HL-60/S4 (cell line): ENCODE measurements around the gene GNG8.

Experiments
- in situ Hi-C: fragments of 300-500 bp; cut with MboI; formaldehyde crosslinking; loops from 2 replicates; pipeline ENCODE4 v1.14.3; 2022; ENCODE audit warnings: low sequenced_read_pairs

Gene GNG8

DNA sequence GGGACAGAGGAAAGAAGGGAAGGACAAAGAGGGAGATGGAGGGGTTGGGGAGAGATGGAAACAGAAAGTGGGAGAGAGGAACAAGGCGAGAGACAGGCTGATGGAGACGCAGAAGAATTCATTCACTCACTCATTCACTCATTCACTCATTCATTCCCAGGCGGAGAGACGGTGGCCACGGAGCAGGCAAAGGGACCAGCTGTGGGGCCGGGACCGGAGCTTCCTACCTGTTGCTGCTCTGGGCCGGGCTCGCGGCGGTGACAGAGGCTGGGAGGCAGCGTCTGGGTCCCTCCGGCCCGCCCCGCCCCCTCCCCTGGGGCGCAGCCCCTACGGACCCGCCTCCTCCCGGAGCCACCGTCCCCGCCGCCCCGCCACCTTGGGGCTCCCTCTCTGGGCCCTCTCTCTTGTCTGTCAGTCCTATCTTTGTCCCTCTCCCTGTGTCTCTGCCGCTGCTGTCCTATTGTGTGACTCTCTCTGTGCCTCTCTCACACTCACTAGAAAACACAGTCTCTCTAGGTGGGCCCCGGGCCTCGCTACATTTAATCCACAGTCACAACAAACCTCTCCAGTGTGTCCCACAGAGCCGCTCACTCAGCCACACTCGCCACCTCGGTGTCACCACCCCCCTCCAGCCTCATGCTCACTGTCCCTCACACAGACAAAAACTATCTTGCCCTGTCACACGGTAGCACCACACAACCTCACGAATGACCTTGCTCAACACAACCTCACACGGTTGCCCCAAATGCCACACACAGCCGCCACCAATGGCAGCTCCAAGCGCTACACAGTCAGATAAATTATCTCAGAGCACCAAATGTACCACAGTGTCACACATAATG is at the start of gene GNG8:
TSS of gene GNG8 (minus strand) at position 283 of the 842 bp plus-strand sequence. CDS start 1,520 bp downstream, outside the sequence.
- in situ Hi-C loops: no loop called here

DNA sequence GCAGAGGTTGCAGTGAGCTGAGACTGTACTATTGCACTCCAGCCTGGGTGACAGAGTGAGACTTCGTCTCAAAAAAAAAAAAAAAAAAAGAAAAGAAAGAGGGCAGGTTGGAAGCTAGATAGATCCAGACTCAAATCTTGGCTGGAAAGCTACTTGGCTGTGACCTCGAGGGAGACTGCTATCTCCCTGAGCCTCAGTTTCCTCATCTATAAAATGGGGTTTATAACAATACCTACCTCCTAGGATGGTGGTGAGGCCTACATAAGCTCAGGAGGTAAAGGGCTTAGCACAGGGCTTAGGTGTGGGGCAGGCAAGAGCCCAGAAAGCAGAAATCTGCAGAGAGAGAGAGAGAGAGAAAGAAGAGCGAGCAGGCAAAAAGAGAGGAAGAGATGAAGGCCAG is 49.2 kb upstream of the GNG8 start:
- in situ Hi-C loops: no loop called here

GRCh38 chr19:46678110-46678732 is 42.2 kb upstream of the GNG8 start:
- in situ Hi-C loops: no loop called here

GRCh38 chr19:46674416-46675178 is 38.6 kb upstream of the GNG8 start:
- in situ Hi-C loops: no loop called here

- in situ Hi-C loops: no loop called here
Measured at GRCh38 chr19:46670813-46671212, 34.8 kb upstream of the GNG8 start.

DNA sequence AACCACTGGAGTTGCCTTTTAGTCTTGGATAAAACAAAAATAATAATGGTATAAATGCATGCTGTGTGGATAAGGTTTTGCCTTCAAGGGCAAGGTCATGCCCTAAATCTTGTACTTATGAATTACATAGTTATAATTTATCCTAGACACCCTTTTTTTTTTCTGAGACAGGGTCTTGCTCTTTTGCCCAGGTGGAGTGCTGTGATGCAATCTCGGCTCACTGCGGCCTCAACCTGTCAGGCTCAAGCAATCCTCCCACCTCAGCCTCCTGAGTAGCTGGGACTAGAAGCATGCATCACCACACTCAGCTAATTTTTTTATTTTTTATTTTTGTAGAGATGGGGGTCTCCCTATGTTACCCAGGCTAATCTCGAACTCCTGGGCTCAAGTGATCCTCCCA is 32.7 kb upstream of the GNG8 start:
- in situ Hi-C loops: loop anchor here (5.0 kb wide), 1 partner anchor 56 kb away; no protein-coding TSS in a partner anchor

- in situ Hi-C loops: loop anchor here (5.0 kb wide), 1 partner anchor 53 kb away; no protein-coding TSS in a partner anchor
Measured at GRCh38 chr19:46665072-46665471, 29.1 kb upstream of the GNG8 start.

DNA sequence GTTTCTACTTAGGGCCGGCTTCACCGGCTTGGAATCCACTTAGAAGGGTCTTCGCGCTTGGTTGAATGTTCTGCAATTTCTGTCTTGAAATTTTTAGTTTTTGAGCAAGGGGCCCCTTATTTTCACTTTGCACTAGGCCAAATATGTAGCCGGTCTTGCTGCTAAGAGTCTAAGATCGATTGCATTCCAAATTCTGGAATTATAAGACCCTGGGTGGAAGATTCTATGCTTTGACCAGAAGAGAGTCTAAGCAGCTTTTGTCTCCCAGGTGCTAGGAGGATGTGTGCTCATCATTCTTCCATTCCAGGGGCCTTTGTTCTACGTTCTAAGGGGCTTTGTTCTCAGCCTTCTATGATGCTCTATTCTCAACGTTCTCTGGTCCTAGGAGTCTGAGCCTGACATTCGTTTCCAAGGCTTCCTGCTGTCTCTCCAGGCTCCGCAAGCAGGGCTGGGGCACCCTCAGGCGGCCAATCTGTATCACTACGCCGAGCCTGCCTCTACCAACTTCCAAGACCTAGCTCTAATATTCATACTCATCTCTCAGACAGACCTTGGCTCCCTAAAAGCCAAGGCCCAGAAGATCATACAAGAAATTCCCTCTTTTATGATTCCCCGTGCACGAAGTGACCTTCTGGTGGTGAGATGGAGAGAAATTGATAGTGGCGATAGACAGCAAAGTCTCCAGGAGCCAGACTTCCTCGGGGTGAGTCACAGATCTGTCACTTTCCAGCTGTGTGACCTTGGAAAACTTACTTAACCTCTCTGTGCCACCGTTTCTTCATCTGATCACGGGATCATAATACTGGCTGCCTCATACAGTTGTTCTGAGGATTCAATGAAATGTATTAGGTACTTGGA is 26.0 kb upstream of the GNG8 start:
- in situ Hi-C loops: no loop called here

DNA sequence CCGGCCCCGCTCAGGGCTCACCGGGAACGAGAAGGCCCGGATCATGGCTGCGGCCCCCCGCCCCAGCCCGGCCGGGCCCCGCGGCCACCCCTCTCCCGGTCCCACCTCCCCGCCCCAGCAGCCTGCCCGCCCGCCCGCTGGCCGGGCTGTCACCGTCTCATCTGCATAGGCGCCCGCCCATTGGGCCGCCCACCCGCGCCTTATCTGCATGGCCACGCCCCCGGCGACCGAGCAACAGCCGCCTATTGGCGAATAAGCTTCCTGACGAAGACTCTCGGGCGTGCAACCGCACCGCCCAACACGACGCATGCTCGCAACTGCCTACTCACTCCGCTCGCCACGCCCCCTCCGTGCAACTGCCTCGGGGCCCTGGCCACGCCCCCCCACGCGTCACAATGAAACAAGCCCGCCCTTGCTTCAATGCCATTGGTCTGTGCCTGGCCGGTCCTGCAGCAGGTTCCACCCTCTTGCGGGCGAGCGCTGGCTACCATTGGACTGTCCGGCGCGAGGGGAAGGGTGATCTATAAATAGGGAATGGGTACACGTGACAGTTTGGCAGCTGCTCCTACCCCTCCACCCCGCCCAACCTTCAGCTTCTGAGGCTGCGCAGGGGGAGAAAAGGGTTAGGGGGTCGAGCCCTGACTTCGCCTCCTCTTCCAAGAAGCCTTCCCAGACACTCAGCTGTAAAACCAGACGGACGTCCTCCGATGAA is 25.2 kb upstream of the GNG8 start, which contains the start of gene DACT3:
TSS of gene DACT3 (minus strand) at position 163 of the 712 bp plus-strand sequence. CDS start at position 45, 118 bp downstream.
- in situ Hi-C loops: no loop called here

DNA sequence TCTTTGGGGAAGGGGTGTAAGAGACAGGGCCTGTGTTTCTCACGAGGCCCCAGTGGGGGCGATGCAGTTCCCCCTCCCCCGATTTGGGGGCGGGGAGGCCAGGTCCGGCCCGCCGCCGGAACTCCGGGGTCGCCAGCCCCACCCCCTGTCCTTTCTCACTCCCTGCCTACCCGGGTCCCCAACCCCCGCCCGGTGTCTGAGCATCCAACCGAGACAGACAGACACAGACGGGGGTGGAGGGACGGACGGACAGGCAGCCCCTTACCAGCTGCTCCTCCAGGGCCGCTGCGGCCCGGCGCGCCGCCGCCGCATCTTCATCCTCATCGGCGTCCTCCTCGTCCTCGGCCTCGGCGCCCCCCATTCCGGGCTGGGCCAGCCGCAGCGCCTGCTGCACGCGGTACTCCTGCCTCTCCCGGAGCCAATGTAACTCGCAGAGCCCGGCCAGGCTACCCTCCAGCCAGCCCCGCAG is 24.6 kb upstream of the GNG8 start:
- in situ Hi-C loops: no loop called here

GRCh38 chr19:46660008-46660517 is 24.1 kb upstream of the GNG8 start:
- in situ Hi-C loops: no loop called here

- in situ Hi-C loops: no loop called here
Measured at GRCh38 chr19:46659151-46660007, 23.4 kb upstream of the GNG8 start.

DNA sequence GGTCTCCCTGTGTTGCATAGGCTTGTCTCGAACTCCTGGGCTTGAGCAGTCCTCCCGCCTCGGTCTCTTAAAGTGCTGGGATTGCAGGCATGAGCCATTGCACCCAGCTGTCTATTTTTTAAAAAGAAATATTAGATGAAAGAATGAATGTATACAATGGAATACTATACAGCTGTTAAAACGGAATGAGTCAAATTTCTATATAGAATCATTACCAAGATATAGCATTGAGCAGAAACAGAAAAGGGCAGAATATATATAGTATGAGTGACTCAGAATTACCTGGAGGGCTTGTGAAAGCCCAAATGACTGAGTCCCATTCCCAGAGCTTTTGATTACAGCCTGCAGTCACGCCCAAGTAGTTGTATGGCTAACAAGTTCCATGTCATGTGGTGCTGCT is 20.5 kb upstream of the GNG8 start:
- in situ Hi-C loops: no loop called here

GRCh38 chr19:46654621-46655152 is 18.7 kb upstream of the GNG8 start:
- in situ Hi-C loops: no loop called here

DNA sequence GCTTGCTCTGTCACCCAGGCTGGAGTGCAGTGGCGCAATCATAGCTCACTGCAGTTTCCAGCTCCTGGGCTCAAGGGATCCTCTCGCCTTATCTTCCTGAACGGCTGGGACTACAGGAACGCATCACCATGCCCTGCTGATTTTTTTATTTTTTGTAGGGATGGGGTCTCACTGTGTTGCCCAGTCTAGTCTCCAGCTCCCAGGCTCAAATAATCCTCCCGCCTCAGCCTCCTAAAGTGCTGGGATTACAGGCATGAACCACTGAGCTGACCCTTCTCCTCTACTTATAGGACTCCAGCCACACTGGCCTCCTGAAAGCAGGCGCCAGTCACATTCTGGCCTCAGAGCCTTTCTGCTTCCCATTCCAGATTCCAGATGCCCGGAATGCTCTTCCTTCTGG is 14.4 kb upstream of the GNG8 start:
- in situ Hi-C loops: no loop called here

- in situ Hi-C loops: no loop called here
Measured at GRCh38 chr19:46648961-46649960, 13.3 kb upstream of the GNG8 start.
